ENCODE measurements around the gene GRAMD4.
A peak's percentile ranks its signal among the peaks of the same experiment; 100 is the strongest.

The GRAMD4 gene

GRCh38 chr22:46595545-46595944 lies 24.6 kb upstream of the GRAMD4 start:
- TF ChIP-seq, protein P1, sequence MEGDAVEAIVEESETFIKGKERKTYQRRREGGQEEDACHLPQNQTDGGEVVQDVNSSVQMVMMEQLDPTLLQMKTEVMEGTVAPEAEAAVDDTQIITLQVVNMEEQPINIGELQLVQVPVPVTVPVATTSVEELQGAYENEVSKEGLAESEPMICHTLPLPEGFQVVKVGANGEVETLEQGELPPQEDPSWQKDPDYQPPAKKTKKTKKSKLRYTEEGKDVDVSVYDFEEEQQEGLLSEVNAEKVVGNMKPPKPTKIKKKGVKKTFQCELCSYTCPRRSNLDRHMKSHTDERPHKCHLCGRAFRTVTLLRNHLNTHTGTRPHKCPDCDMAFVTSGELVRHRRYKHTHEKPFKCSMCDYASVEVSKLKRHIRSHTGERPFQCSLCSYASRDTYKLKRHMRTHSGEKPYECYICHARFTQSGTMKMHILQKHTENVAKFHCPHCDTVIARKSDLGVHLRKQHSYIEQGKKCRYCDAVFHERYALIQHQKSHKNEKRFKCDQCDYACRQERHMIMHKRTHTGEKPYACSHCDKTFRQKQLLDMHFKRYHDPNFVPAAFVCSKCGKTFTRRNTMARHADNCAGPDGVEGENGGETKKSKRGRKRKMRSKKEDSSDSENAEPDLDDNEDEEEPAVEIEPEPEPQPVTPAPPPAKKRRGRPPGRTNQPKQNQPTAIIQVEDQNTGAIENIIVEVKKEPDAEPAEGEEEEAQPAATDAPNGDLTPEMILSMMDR (conservative IDR thresholded peaks at IDR 0.05; ENCODE audit: low read length): no peak
- no peak for DNase-seq (ENCODE audit: low read depth)
- H3K4me3 ChIP-seq (ENCODE audit: low read length): no peak overlapping the region

DNA sequence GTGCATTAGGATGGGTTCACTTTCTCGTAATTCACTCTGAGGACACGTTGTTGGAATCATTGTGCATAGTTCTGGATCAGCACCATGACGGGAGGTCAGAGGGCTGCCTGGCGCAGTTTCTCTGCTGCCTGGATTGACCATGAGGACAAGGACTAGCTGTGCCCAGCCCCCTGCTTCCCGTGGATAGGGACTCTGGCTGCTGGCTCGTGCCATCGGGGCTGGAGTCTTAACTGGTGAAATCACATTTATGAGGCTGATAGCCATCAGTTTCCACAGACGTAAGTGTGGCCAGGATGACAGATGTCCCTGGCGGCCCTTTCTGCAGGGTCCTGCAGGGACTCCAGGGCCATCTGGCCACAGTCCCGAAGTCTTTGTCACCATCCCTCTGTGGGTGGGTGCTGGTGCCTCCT lies 24.1 kb upstream of the GRAMD4 start:
- peak; percentile 47 for DNase-seq (ENCODE audit: low read depth)
- no peak overlapping the region for H3K4me3 ChIP-seq (ENCODE audit: low read length)
- TF ChIP-seq, protein P1 (conservative IDR thresholded peaks at IDR 0.05; ENCODE audit: low read length): no peak

GRCh38 chr22:46596819-46597218 lies 23.4 kb upstream of the GRAMD4 start:
- DNase-seq (ENCODE audit: low read depth): no peak
- no peak overlapping the region for H3K4me3 ChIP-seq (ENCODE audit: low read length)
- TF ChIP-seq, protein P1 (conservative IDR thresholded peaks at IDR 0.05; ENCODE audit: low read length): no peak

DNA sequence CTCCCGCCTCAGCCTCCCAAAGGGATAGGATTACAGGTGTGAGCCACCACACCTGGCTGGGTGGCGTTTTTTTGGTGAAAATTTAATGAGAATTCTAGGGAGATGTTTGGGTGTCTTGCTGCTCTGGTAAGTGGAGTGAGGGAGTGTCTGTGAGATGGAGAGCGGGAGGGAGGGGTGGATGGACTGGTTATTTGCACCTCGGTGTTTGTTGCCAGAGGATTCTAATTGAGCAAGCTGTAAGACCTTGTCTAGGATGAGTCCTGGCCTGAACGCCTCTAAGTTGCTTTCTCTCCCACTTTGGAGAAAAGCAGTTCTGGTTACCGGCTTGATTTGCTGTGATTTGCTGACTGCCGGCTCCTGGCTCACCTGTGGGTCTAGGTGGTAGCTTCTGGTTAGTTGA lies 22.0 kb upstream of the GRAMD4 start:
- H3K4me3 ChIP-seq (ENCODE audit: low read length): no peak overlapping the region
- TF ChIP-seq, protein P1 (conservative IDR thresholded peaks at IDR 0.05; ENCODE audit: low read length): no peak
- no peak for DNase-seq (ENCODE audit: low read depth)

- H3K4me3 ChIP-seq (ENCODE audit: low read length): no peak overlapping the region
- TF ChIP-seq, protein P1 (conservative IDR thresholded peaks at IDR 0.05; ENCODE audit: low read length): no peak
- DNase-seq (ENCODE audit: low read depth): peak; percentile 30
These were observed 21.3 kb upstream of the GRAMD4 start for GRCh38 chr22:46598737-46599424.

DNA sequence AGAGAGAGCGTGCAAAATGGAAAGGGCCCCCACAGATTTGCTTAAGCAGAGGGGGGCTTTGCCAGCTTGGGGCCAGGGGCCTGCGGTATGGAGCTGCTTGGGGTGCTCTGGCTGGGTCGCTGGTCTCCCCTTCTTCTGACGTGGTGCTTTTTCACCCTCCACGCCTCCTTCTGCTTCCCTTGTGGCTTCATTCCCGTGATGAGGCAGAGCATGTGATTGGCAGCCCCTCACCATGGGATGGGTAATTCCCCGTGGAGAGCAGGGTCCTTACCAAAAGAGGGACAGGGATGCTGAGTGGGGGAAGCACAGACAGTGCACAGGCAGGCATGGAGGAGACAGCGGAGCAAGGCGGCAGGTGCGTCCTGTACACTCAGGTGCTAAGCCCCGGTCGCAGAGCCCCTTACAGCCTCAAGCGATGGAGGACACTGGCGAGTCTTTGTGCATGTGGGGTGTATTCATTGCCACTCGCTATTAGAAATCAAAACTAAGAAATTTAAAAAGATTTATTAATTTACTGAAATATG lies 19.9 kb upstream of the GRAMD4 start:
- TF ChIP-seq, protein P1 (conservative IDR thresholded peaks at IDR 0.05; ENCODE audit: low read length): no peak
- no peak for DNase-seq (ENCODE audit: low read depth)

GRCh38 chr22:46602025-46602424 lies 18.2 kb upstream of the GRAMD4 start:
- TF ChIP-seq, protein P1 (conservative IDR thresholded peaks at IDR 0.05; ENCODE audit: low read length): no peak
- no peak for DNase-seq (ENCODE audit: low read depth)
- H3K4me3 ChIP-seq (ENCODE audit: low read length): no peak overlapping the region

More for the DNA sequence above, 19.9 kb upstream of the GRAMD4 start:
- no peak overlapping the region for H3K4me3 ChIP-seq (ENCODE audit: low read length)
